WI38 (cell line): ENCODE results near the gene MBL2.

Source experiments
- H3K4me3 ChIP-seq: 2 replicates; pipeline ENCODE4 v1.5.1; 2011; ENCODE audit warnings: low read depth, mild to moderate bottlenecking, control low read depth, low read length
- CTCF ChIP-seq: IDR thresholded peaks from 2 replicates; pipeline ENCODE4 v1.5.1; 2012; ENCODE audit warnings: low read depth, mild to moderate bottlenecking, control low read depth, low read length

The MBL2 gene

GRCh38 chr10:52805414-52806285, 33.1 kb upstream of the MBL2 start:
- TF ChIP-seq CTCF: no peak
- no peak overlapping the region for H3K4me3 ChIP-seq

GRCh38 chr10:52801947-52802346, 29.4 kb upstream of the MBL2 start:
- no peak for TF ChIP-seq CTCF
- no peak overlapping the region for H3K4me3 ChIP-seq

- TF ChIP-seq CTCF: no peak
- H3K4me3 ChIP-seq: no peak overlapping the region
These were observed 13.5 kb upstream of the MBL2 start for GRCh38 chr10:52786098-52786497.

- TF ChIP-seq CTCF: no peak
- no peak overlapping the region for H3K4me3 ChIP-seq
These were observed 12.8 kb upstream of the MBL2 start for GRCh38 chr10:52785418-52785817.

DNA sequence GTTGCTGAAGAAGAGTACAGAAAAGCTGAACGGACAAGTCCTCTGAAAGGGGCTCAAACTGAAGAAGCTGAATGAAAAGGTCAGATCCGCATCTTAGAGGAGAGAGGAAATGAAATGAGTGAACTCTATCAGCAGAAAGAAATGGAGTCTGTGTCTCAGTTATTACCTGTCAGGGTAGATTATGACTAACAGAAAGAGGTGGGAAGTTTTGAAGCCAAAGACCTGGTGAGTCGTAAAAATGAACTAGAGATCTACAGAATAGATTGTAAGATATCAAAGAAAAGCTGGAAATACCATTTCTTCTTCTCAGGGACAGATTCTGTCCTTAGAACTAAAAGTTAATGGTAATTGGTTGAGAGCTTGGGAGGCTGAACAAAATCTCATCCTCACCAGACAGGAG, 11.1 kb upstream of the MBL2 start:
- H3K4me3 ChIP-seq: no peak overlapping the region
- no peak for TF ChIP-seq CTCF

GRCh38 chr10:52782554-52782953, 10.0 kb upstream of the MBL2 start:
- H3K4me3 ChIP-seq: no peak overlapping the region
- TF ChIP-seq CTCF: no peak

GRCh38 chr10:52780391-52781155, 8.0 kb upstream of the MBL2 start:
- no peak for TF ChIP-seq CTCF
- H3K4me3 ChIP-seq: no peak overlapping the region
